ENCODE data around the gene TBC1D24. TPM values are rescaled to one million over a fixed set of nuclear protein-coding genes. Genes with fewer than 3 reads are reported as not detected.

The TBC1D24 gene
- total RNA-seq, result 14.3 and 17.1 TPM in 2 replicates

DNA sequence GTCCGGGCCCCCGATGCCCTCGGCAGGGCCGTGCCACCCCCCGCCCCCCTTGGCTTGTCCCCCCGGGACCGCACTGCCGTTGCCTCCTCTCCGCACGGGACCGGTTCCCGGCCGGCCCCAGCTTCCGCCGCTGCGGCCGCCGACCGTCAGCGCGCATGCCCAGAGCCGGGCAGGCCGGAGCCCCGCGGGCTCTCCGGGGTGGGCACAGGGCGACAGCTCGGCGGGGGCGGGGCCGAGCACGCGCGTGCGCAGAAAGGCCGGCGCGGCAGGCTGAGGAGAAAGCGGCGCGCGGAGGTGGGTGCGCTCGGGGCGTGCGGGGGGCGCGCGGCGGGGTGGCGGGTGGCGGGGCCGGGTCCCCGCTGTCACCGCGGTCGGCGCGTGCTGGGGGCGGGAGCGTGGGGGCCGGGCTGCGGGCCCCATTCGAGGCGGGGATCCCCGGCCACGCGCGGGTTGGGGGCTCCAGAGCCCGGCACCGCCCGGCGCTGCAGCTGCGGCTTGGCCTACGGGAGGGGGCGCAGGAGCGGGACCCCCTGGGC, at the start of gene TBC1D24:
Gene TBC1D24, plus strand, starts transcription at position 251 of the 536 bp plus-strand sequence. CDS start 21,022 bp downstream, outside the sequence.

DNA sequence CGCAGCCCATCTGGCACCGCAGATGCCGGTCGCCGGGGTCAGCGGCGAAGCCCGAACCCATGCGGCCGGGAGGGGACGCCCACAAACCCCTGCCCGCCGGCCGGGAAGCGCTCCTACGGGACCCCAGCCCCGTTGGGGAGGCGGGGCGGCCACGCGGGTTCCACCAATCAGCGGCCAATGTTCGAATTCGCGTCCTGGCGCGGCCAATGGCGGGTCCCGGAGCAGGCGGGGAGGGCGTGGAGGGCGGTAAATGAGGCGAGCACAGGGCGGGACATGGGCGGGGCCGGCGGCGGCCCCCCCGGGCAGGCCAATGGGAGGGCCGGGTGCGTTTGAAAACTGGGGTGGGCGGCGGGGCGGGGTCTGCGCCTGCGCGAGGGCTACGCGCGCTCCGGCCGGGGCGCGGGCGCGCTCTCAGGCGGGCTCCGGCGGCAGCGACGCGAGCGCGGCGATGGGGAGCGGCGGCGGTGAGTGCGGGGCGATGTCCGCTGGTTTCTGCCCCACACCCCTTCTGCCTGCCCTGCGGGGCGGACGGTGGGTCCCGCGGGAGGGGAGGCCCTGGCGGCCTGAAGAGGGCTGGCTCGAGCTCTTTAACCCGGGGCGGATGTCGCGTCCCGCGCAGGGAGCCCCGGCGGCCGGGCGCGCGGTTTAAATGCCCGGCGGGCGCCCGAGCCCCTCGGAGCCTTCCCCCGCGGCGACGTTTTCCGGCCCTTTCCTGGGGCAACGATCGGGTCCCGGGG, 45.7 kb upstream of the TBC1D24 start, which contains the start of gene CCNF:
Gene CCNF, plus strand, starts transcription at position 414 of the 737 bp plus-strand sequence. Its CDS starts 35 bp downstream, at position 449.

DNA sequence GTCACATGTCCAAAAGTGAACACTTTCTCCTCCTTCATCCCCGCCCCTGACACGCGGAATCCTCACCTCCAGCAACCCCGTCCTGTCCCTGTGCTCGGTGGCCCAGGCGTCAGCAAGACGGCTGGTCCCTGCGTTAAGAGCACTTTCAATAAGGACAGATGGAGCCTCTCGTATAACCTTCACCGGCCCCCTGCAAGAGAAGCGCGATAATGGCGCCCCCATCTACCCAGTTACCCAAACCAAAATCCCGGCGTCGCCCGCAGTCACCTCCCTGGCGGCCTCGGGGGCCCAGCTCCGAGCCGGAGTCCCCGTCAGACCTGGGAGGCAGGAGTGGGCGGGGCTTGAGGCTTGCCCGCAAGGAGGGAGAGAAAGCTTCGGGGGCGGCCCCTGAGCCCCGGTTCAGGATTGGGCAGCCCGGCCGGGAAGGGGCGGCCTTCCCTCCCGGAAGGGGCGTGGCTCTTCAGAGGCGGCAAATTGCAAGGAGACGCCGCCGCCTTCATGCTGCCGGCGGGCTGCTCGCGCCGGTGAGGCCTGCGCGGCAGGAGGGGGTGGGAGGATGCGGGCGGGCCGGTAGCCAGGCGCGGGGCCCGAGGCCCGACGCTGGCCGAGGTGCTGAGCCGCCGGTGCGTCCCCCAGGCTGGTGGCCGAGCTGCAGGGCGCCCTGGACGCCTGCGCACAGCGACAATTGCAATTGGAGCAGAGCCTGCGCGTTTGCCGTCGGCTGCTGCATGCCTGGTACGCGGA, 15.1 kb upstream of the TBC1D24 start, which contains the start of gene TEDC2:
Gene TEDC2, plus strand, starts transcription at position 463 of the 744 bp plus-strand sequence. Its CDS starts 36 bp downstream, at position 499.

DNA sequence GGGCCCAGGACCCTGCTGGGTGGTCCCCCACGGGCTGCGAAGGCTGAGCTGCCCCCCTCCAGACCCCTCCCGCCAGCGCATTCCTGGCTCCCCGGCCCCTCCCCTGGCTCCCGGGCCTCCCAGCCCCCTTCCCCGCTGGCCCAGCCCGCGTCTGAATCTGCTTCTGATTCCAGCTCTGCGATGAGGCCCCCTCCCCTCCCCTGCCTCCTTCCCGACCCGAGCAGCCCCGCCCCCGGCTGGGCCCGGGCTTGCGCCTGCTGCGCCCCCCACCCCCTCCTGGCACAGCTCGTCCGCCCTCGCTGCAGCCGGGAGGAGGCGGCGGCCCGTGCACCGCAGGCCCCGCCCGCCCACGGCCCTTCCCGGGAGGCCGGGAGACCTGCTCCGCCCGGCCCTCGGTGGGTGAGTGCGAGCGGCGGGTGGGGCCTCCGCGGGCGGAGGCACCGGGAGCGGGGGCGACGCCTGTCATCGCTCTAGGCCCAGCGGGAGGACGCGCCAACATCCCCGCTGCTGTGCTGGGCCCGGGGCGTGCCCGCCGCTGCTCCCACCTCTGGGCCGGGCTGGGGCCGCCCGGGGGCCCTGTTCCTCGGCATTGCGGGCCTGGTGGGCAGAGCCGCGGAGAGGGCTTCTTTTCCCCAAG, 3.8 kb upstream of the TBC1D24 start, which contains the start of gene NTN3:
Gene NTN3, plus strand, starts transcription at position 282 of the 637 bp plus-strand sequence. CDS start 405 bp downstream, outside the sequence.

DNA sequence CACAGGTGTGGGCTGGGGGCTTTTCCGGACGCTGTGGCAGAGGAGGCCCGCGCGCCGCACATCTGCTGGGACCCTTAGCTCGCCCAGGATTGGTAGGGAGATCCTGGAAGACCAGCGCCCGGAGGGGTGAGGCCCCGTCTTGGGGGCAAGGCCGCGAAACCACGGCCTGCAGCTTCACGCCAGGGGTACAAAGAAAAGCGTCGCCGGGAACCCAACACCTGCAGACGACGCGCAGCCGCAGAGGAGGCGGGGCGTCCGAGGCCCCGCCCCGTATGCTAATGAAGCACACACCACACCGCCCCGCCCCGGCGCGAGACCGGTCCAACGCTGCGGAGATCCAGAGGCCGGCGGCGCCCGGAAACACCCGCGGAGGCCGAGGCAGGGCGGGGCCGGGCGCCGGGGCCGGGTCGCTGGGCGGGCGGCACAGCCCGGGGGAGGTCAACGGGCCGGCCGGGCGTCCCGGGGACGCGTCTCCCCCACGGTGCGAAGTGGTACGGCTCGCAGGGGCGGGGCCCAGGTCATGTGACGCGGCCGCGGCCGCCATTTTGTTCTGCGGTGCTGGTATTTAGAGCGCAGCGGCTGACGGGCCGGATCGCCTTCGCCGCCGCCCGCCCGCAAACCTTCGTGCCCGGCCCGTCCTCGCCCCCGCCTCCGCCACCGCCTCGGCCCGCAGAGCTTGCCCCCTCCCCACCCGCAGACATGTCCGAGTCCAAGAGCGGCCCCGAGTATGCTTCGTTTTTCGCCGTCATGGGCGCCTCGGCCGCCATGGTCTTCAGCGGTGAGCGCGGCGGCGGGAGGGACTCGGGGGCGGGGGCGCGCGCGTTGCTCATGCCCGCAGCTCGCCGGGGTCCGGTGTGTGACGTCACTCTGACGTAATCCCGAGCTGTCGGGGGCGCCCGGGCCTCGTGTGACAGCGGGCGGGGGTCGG, 38.7 kb downstream of the TBC1D24 start, which contains the start of gene ATP6V0C:
Gene ATP6V0C, plus strand, starts transcription at position 548 of the 928 bp plus-strand sequence. Its CDS starts 152 bp downstream, at position 700.

DNA sequence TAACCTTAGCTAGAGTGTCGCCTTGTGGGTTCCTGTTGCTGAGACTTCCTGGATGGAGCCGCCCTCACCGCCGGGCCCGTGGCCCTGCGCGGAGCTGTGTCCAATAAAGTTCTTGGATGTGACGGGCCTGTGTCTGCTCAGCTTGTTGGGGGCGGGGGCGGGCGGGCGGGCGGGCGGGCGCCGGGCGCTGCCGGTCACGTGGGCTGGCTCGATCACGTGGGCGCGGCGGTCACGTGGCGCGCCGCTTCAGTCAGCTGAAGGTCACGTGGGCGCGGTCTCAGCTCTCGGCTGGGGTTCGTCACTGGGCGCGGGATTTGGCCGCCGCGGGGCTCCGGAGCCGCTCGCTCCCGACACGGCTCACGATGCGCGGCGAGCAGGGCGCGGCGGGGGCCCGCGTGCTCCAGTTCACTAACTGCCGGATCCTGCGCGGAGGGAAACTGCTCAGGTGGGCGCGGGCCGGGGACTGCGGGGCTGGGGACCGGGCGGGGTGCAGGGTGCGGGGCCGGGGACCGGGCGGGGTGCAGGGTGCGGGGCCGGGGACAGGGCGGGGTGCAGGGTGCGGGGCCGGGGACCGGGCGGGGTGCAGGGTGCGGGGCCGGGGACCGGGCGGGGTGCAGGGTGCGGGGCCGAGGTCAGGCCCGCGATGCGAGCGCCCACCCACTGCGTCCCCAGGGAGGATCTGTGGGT, 45.3 kb downstream of the TBC1D24 start, which contains the start of gene AMDHD2:
Gene AMDHD2, plus strand, starts transcription at position 275 of the 687 bp plus-strand sequence. Its CDS starts 88 bp downstream, at position 363.

DNA sequence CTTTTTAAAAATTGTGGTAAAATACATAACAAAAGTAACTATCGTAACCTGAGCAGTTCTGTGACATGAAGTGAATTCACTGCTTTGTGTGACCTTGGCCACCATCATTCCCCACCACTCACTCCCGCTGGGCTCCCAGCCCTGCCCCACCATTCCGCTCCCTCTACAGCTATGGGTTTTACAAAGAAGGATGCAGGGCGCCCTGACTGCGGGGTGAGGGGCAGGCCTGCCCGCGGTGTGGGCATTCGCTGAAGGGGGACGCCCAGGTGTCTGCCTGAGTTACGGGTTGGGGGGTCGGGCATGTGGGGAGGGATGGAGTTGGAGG, 56.4 kb downstream of the TBC1D24 start, which contains the start of gene CEMP1:
Gene CEMP1, minus strand, starts transcription at position 38 of the 325 bp plus-strand sequence. CDS start 335 bp downstream, outside the sequence.

DNA sequence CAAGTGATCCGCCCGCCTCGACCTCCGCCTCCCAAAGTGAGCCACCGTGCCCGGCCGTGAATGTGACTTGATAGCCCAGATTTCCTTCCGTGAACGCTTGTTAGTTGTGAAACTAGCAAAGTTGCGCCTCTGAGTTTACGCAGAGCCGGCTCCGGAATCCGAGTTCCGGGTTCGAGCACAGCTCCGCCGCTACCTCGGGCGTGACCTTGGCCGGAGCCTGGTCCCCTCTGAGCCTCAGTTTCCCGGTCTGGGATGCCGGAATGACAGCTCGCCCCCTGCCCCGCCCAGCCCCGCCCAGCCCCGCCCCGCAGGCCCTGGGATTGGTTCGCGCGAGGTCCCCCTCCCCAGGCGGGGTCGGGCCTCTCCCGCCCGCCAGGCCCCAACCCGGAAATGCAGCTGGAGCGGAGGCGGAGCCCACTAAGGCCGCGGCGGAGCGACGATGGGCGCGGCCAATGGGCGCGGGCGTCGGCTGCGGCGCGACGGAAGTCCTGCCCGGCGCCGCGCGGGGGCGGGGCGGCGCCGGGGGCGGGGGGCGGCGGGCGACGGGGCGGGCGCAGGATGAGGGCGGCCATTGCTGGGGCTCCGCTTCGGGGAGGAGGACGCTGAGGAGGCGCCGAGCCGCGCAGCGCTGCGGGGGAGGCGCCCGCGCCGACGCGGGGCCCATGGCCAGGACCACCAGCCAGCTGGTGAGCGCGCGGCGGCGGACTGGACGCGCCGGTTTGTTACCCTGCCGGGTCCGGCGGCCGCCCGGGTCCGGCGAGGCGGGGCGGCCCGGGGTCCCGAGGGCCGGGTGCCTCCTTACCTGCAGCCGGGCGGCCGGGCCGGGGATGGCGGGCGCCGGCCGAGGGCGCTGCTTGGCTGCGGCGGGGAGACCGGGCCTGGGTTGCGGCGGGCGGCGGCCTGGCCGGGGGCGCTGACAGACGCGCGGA, 62.8 kb downstream of the TBC1D24 start, which contains the start of gene PDPK1:
Gene PDPK1, plus strand, starts transcription at position 571 of the 929 bp plus-strand sequence. Its CDS starts 92 bp downstream, at position 663.

Small RNA genes lying within 50 kb of the gene (small RNA-seq; reads per million reads assigned to genes)
- gene AC093525.1 (not detected), gene MIR3178 (not detected), gene MIR6768 (1.3 reads per million, percentile 56 among the genes with 10 or more reads in this experiment)

Other genes with a start within 250 kb of the TBC1D24 start
- 0.22 and 0.26 TPM in 2 replicates for gene DNASE1L2, start 238.7 kb upstream of the TBC1D24 start, total RNA-seq
- 27.0 and 32.5 TPM in 2 replicates for gene ECI1, start 223.5 kb upstream of the TBC1D24 start, total RNA-seq
- gene RNPS1, start 207.0 kb upstream of the TBC1D24 start, total RNA-seq, result 69.3 and 85.8 TPM in 2 replicates
- gene ABCA3, start 134.4 kb upstream of the TBC1D24 start, total RNA-seq, result 1.6 and 2.5 TPM in 2 replicates
- 9.9 and 11.9 TPM in 2 replicates for gene CCNF, start 45.7 kb upstream of the TBC1D24 start, total RNA-seq
- 1.8 TPM in 2 replicates for gene TEDC2, start 15.0 kb upstream of the TBC1D24 start, total RNA-seq
- 0.13 and 0.76 TPM in 2 replicates for gene NTN3, start 3.8 kb upstream of the TBC1D24 start, total RNA-seq
- 31.6 and 35.9 TPM in 2 replicates for gene ATP6V0C, start 38.8 kb downstream of the TBC1D24 start, total RNA-seq
- 28.1 and 36.8 TPM in 2 replicates for gene AMDHD2, start 45.2 kb downstream of the TBC1D24 start, total RNA-seq
- not detected in 2 replicates for gene CEMP1, start 56.3 kb downstream of the TBC1D24 start, total RNA-seq
- gene PDPK1, start 62.9 kb downstream of the TBC1D24 start, total RNA-seq, result 17.2 and 20.6 TPM in 2 replicates
- gene KCTD5, start 207.4 kb downstream of the TBC1D24 start, total RNA-seq, result 17.5 and 22.3 TPM in 2 replicates
- 1.1 and 1.3 TPM in 2 replicates for gene PRSS27, start 245.1 kb downstream of the TBC1D24 start, total RNA-seq